HL-60 (cell line): ENCODE measurements around the gene TMEM134.

Experiments
- CTCF ChIP-seq: IDR thresholded peaks from one replicate; pipeline ENCODE4 v1.5.1; 2011; ENCODE audit warnings: low read length, control low read depth, inconsistent platforms; ENCODE audit not compliant: insufficient read depth
- POLR2AphosphoS5 ChIP-seq: IDR thresholded peaks from 2 replicates; pipeline ENCODE4 v1.6.1; 2012; ENCODE audit warnings: low read depth
- SPI1 ChIP-seq: IDR thresholded peaks from 2 replicates; pipeline ENCODE4 v1.6.1; 2012; ENCODE audit warnings: low read depth, mild to moderate bottlenecking, borderline replicate concordance

- TF ChIP-seq CTCF (no peak), POLR2AphosphoS5 (no peak), SPI1 (no peak)
These were observed 18.0 kb downstream of the TMEM134 start for GRCh38 chr11:67450796-67451657.
